ENCODE measurements around the gene GNG13. TPM values are rescaled to one million over a fixed set of nuclear protein-coding genes. Genes with fewer than 3 reads are reported as not detected.

The GNG13 gene
- total and polyA plus RNA-seq, 2 donors (not counting 3 experiments of a cell fraction or from before 2014, with no cell fraction given): not detected

- ChIA-PET CTCF (no interaction called here), POLR2A (no interaction called here)
- intact Hi-C loops (cut with micrococcal nuclease) (no loop called here), dilution Hi-C loops (cut with MboI; ENCODE audit: extremely low pct_ligation_motif_present, low sequenced_read_pairs) (no loop called here)
- FAIRE-seq: no peak
- Histone ChIP-seq H3K4me1 (ENCODE audit: control insufficient read depth, extremely low read depth, insufficient read depth, low read length) (no peaks in the 10 kb centered on the region), H3K36me3 (ENCODE audit: control insufficient read depth in 2 of 2, extremely low read depth in 1 of 2, insufficient read depth in 2 of 2, low read length in 2 of 2) (no peaks in the 10 kb centered on the region), H2AFZ (ENCODE audit: low read depth, low read length) (no peak overlapping the region), H3K9me3 (replicated peaks; ENCODE audit: control insufficient read depth, insufficient read depth, low read length) (no peaks in the 10 kb centered on the region), H4K20me1 (replicated peaks; ENCODE audit: control insufficient read depth, extremely low read depth, insufficient read depth, low read length) (no peaks in the 10 kb centered on the region), H3K9ac (replicated peaks; ENCODE audit: extremely low read depth, insufficient read depth, low read length) (no peak overlapping the region), H3K4me2 (ENCODE audit: insufficient read depth, low read length) (no peak overlapping the region), H3K4me3 (replicated peaks in 1 of 3; ENCODE audit: insufficient read depth in 1 of 3, low read depth in 1 of 3, low read length in 3 of 3) (no peak overlapping the region), H3K9me1 (replicated peaks; ENCODE audit: control insufficient read depth, extremely low read depth, insufficient read depth, low read length) (no peaks in the 10 kb centered on the region), H3K27ac (ENCODE audit: insufficient read depth, low read depth, low read length) (no peak overlapping the region), H3K27me3 (ENCODE audit: control insufficient read depth in 2 of 2, insufficient read depth in 2 of 2, low read length in 2 of 2) (peaks cover 11 to 15% of the 10 kb centered on the region in 2 experiments), H3K79me2 (ENCODE audit: control insufficient read depth, insufficient read depth, low read length) (no peaks in the 10 kb centered on the region)
- BruUV-seq (replicated peaks): no TSS peak
- no peak for DNase-seq (ENCODE audit: low read depth, low spot score)
- TF ChIP-seq FOS (IDR thresholded peaks at IDR 0.05; ENCODE audit: borderline replicate concordance, insufficient read depth, low read length) (no peak), MYC (IDR thresholded peaks at IDR 0.05; ENCODE audit: low read depth, low read length) (no peak), POLR2A (IDR thresholded peaks at IDR 0.05; ENCODE audit: low read depth, low read length) (no peak), MAX (IDR thresholded peaks at IDR 0.05; ENCODE audit: insufficient read depth, insufficient read length) (no peak), EZH2 (IDR thresholded peaks at IDR 0.05; ENCODE audit: borderline replicate concordance, low read depth, low read length, severe bottlenecking) (no peak), POLR2AphosphoS5 (IDR thresholded peaks at IDR 0.05; ENCODE audit: insufficient read depth, low read depth, low read length) (no peak), CTCF (IDR thresholded peaks at IDR 0.05; ENCODE audit: extremely low read depth in 1 of 2, insufficient read depth in 1 of 2, low read depth in 1 of 2, low read length in 2 of 2) (no peak), JUN (IDR thresholded peaks at IDR 0.05; ENCODE audit: borderline replicate concordance, insufficient read depth, insufficient read length, low read depth) (no peak), GATA2 (IDR thresholded peaks at IDR 0.05; ENCODE audit: insufficient read depth, insufficient read length, low read depth, low read length) (no peak)
Measured at GRCh38 chr16:796296-797119, 4.0 kb downstream of the GNG13 start.
